Smooth muscle cell (in vitro differentiated cells): Measurements from ENCODE around the gene MYO5B. TPM values are rescaled to one million over a fixed set of nuclear protein-coding genes. Genes with fewer than 3 reads are reported as not detected.
"Not testable (repeated sequence)": the region's sequence is repeated elsewhere in the genome, so short reads cannot be mapped to it uniquely, and the experiment has no call there.

Experiments used
- DNase-seq: peaks from one replicate; lab custom pipeline; 2025; ENCODE audit not compliant: unreplicated experiment; lab: John Stamatoyannopoulos, UW
- H2AFZ ChIP-seq: fragments of 200-600 bp; sonication (generic); 2 replicates; pipeline ENCODE4 v1.6.0; 2016; ENCODE audit warnings: antibody characterized with exemption, low read depth, mild to moderate bottlenecking
- H3F3A ChIP-seq: fragments of 200-600 bp; sonication (generic); 2 replicates; pipeline ENCODE4 v1.6.0; 2017; ENCODE audit warnings: antibody characterized with exemption, low read depth
- H3K27ac ChIP-seq: fragments of 200-600 bp; sonication (generic); 2 replicates; pipeline ENCODE4 v1.5.1; 2016; ENCODE audit warnings: low read depth, mild to moderate bottlenecking
- H3K27me3 ChIP-seq: fragments of 200-600 bp; sonication (generic); 2 replicates; pipeline ENCODE4 v1.6.1; 2016; ENCODE audit warnings: low read depth, mild to moderate bottlenecking
- H3K36me3 ChIP-seq: fragments of 200-600 bp; sonication (generic); 2 replicates; pipeline ENCODE4 v1.5.1; 2016; ENCODE audit warnings: low read depth
- H3K4me1 ChIP-seq: fragments of 200-600 bp; sonication (generic); 2 replicates; pipeline ENCODE4 v1.5.1; 2016; ENCODE audit warnings: low read depth
- H3K4me2 ChIP-seq: fragments of 200-600 bp; sonication (generic); 2 replicates; pipeline ENCODE4 v1.6.0; 2016; ENCODE audit warnings: mild to moderate bottlenecking
- H3K4me3 ChIP-seq: fragments of 200-600 bp; sonication (generic); 2 replicates; pipeline ENCODE4 v1.5.1; 2016; ENCODE audit warnings: mild to moderate bottlenecking
- H3K79me2 ChIP-seq: fragments of 200-600 bp; sonication (generic); 2 replicates; pipeline ENCODE4 v1.6.0; 2016; ENCODE audit warnings: low read depth, mild to moderate bottlenecking
- H3K9ac ChIP-seq: fragments of 200-600 bp; sonication (generic); 2 replicates; pipeline ENCODE4 v1.6.0; 2016; ENCODE audit warnings: low read depth
- H3K9me3 ChIP-seq: fragments of 200-600 bp; sonication (generic); replicated peaks from 2 replicates; pipeline ENCODE4 v1.5.1; 2016; ENCODE audit warnings: low read depth
- H4K20me1 ChIP-seq: fragments of 200-600 bp; sonication (generic); 2 replicates; pipeline ENCODE4 v1.6.0; 2016; ENCODE audit warnings: low read depth
- CTCF ChIP-seq: fragments of 200-600 bp; sonication (generic); IDR thresholded peaks from 2 replicates; pipeline ENCODE4 v1.5.1; 2017; ENCODE audit warnings: borderline replicate concordance, mild to moderate bottlenecking, antibody characterized with exemption; ENCODE audit not compliant: insufficient read depth, poor library complexity, severe bottlenecking
- WGBS: methylation state at CpG from one replicate; pipeline ENCODE4 v1.1.7; 2016; ENCODE audit warnings: low lambda C conversion rate; 5-methylcytosine and 5-hydroxymethylcytosine counted together
- polyA plus RNA-seq: library from polyadenylated mRNA; unstranded; fragments of >200 nt; fragmentation: Nextera tagmentation; extraction: Ambion mirVana; gene quantifications from 2 replicates; pipeline ENCODE4 v1.2.1, GENCODE V29; 2016
- total RNA-seq: library from RNA; depleted of rRNA; stranded (reverse); fragments of >200 nt; gene quantifications from 2 replicates; pipeline ENCODE4 v1.2.3, GENCODE V29; 2014

Gene MYO5B
- total and polyA plus RNA-seq, 2 experiments from 2014 or later, result 1.7 to 25.3 TPM

DNA sequence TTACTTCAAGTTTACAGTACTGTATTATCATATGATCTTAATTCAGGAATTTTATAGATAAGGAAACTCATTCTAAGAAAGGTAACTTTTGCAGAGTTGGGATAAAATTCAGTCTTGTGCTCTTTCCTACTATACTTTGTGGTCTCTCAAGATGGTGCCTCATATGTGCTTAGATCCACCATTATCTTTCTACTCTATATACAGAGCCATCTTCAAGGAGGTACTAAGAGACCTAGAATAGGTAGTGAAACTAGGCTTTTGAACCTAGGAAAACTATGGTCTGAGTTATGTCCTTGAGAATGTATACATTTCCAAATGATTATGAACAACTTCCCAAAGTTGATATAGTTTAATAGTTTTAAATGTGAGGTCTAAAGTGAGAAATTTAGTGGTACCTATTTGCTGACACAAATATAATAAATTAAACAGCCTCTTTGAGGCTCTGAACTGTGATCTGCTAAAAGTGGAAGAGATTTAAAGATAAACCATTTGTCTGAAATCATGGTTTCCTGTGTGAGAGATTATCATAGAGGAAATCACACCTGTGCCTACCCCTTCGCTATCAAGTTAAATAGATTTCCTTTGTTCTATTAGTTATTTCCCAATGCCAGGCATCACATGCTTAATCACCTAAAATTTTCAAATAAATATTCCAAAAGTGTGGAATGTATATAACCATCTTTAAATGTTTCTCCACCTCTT lies 408.8 kb downstream of the MYO5B start:
- no peak overlapping the region for H3K4me3 ChIP-seq
- TF ChIP-seq CTCF, result no peak
- no peak overlapping the region for H3K9ac ChIP-seq
- DNase-seq, result no peak
- no peaks in the 10 kb centered on the region for H3F3A ChIP-seq
- H3K4me2 ChIP-seq, result no peak overlapping the region
- H3K79me2 ChIP-seq, result no peaks in the 10 kb centered on the region
- H2AFZ ChIP-seq, result no peak overlapping the region
- no peaks in the 10 kb centered on the region for H4K20me1 ChIP-seq
- no peaks in the 10 kb centered on the region for H3K9me3 ChIP-seq
- WGBS, result 100% methylated on average over 1 of the region's 1 CpG
- no peaks in the 10 kb centered on the region for H3K4me1 ChIP-seq
- H3K27ac ChIP-seq, result no peak overlapping the region
- no peaks in the 10 kb centered on the region for H3K27me3 ChIP-seq
- H3K36me3 ChIP-seq, result peaks cover 15% of the 10 kb centered on the region

DNA sequence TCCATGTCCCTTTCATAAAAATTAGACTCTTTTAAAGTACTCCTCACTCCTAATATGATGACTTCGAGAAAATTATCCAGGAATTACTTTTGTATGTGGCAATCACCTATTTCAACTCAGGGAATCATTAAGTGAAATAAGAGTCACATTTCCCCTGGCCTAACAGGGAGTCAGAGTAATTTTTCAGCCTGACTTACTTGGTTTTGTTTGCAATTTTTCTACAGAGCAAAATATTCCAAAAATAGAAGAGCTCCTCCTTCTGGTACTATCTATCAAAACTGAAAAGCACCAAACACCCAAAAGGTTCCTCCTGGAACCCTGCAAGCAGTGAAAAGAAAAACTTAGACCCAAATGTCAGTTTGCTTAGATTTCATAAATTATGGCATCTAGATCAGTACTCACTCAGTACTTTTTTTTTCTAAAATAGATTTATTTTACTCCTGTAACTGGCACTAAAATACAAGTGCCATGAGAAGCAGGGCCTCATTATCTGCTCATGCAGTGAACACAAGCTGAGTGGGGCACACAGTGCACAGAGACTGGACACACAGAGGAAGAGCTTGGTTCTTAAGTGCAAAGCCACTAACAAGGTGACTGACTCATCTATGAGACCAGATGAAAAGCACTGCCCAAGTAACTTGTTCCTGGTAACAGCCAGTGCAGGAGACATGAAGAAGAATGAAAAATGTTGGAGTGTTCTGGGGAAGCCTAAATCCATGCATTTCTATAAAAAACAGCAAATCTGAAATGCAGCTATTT lies 410.3 kb downstream of the MYO5B start:
- Histone ChIP-seq H3K4me2 (no peak overlapping the region), H3K79me2 (no peaks in the 10 kb centered on the region), H3K4me3 (no peak overlapping the region), H4K20me1 (no peaks in the 10 kb centered on the region), H3K27ac (no peak overlapping the region), H3F3A (no peaks in the 10 kb centered on the region), H3K9ac (no peak overlapping the region), H3K27me3 (no peaks in the 10 kb centered on the region), H3K4me1 (no peaks in the 10 kb centered on the region), H3K9me3 (no peaks in the 10 kb centered on the region), H3K36me3 (no peaks in the 10 kb centered on the region), H2AFZ (no peak overlapping the region)
- TF ChIP-seq CTCF, result peak; percentile 29
- WGBS, result 63% methylated on average over 1 of the region's 1 CpG
- no peak for DNase-seq

DNA sequence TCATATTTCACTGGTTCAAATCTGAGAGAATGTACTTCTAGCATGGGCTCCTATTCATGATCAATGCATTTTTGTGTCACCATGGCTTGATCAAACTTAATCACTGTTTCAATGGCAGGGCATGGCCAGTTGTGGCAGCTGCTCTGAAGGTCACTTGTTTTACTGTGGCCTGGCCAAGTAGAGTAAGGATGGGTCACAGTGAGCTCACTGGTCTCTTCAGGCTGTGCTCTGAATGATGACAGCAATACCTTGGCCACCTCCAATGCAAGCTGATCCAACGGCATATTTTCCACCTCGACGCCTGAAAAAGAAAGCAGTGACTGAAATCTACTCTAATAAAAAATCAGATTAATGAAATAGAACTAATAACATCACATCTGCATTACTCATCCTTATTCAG lies 411.3 kb downstream of the MYO5B start:
- not testable (repeated sequence) for H3K79me2 ChIP-seq, H3K27ac ChIP-seq, H4K20me1 ChIP-seq, H3F3A ChIP-seq, H3K4me3 ChIP-seq, H3K4me1 ChIP-seq, H3K9ac ChIP-seq, H3K36me3 ChIP-seq, H3K9me3 ChIP-seq, H3K4me2 ChIP-seq, H2AFZ ChIP-seq, H3K27me3 ChIP-seq, DNase-seq
- 98% methylated on average over 3 of the region's 3 CpGs for WGBS

DNA sequence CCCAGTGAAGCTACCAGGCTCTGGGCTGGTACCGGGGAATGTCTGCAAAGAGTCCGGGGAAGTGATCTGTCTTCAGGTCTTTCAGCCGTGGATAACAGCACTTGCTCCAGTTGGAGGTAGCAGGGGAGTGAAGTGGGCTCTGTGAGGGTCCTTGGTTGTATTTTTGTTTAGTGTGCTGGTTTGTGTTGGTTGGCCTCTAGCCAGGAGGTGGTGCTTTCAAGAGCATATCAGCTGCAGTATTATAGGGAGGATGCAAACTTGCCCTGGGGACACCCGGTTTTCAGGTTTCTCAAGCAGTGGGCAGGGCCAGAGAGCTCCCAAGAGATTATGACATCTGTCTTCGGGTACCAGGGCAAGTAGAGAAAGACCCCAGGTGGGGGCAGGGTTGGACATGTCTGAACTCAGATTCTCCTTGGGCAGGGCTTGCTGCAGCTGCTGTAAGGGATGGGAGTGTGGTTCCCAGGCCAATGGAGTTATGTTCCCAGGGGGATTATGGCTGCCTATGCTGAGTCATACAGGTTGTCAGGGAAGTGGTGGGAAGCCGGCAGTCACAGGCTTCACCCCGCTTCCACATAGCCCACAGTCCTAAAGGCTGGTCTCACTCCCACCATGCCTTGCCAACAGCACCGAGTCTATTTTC lies 416.0 kb downstream of the MYO5B start:
- Histone ChIP-seq H3K79me2 (no peaks in the 10 kb centered on the region), H3K4me1 (no peaks in the 10 kb centered on the region), H3K36me3 (no peaks in the 10 kb centered on the region), H2AFZ (no peak overlapping the region), H3K27ac (peak overlapping the region; percentile 45), H4K20me1 (no peaks in the 10 kb centered on the region), H3K9ac (no peak overlapping the region), H3K9me3 (no peaks in the 10 kb centered on the region), H3F3A (no peaks in the 10 kb centered on the region), H3K4me2 (no peak overlapping the region), H3K4me3 (no peak overlapping the region), H3K27me3 (no peaks in the 10 kb centered on the region)
- 69% methylated on average over 8 of the region's 8 CpGs for WGBS
- DNase-seq, result no peak
- no peak for TF ChIP-seq CTCF
